ENCODE data around the gene PSTPIP1.

Gene PSTPIP1

DNA sequence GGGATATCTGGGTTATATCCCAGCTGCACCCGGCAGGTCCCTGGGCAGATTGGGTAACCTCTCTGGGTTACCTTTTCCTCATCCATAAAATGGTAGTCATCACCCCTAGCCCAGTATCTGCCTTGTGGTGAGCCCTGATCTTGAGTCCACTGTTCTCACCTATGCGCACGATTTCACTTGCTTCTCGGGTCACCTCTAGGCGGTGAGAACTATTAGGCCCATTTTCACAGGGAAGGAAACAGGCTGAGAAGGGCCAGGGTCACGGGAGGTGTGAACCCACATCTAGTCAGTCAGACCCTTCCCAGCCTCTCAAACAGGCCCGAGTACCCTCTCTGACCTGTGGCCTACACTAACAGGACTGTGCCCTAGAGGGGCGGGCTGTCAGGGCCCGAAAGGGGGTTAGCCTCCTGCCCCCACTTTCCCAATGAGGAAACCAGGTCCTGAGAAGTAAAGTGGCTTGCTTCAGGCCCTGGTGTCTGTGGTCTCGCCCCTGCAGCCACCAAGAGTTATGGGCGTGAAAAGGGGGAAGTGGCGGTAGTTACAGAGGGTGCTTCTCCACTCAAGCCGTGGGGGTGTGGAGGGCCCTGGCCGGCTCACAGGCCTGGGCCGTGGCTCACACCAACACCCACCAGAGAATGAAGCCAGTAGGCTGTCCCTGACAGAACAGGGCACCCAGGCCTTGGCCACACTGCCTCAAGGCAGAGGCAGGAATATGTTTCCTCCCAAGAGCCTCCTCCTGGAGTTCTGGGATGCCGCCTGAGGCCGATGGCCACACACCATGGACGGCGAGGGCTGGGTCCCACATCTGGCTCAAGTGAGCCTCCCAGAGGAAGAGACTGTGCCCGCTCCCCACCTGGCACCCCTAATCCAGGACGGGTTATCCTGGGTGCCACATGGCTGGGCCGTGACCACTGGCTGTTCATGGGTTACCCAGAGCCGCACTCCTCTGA is 19.5 kb downstream of the PSTPIP1 start (continued):
- TF ChIP-seq ZNF70 (CRISPR knock-in tag; IDR thresholded peaks at IDR 0.05) (no peak), ZC3H10 (CRISPR knock-in tag; IDR thresholded peaks at IDR 0.05) (no peak)

- TF ChIP-seq TCF4 (CRISPR knock-in tag; IDR thresholded peaks at IDR 0.05; ENCODE audit: borderline replicate concordance) (no peak), SNAI2 (CRISPR knock-in tag; IDR thresholded peaks at IDR 0.05) (no peak), ZNF565 (CRISPR knock-in tag; conservative IDR thresholded peaks at IDR 0.05; ENCODE audit: low read depth) (no peak), TOX (CRISPR knock-in tag; IDR thresholded peaks at IDR 0.05; ENCODE audit: borderline replicate concordance) (no peak), GLIS3 (CRISPR knock-in tag; IDR thresholded peaks at IDR 0.05) (no peak), ESRRG (CRISPR knock-in tag; IDR thresholded peaks at IDR 0.05) (no peak)
- TF ChIP-seq, protein P1, sequence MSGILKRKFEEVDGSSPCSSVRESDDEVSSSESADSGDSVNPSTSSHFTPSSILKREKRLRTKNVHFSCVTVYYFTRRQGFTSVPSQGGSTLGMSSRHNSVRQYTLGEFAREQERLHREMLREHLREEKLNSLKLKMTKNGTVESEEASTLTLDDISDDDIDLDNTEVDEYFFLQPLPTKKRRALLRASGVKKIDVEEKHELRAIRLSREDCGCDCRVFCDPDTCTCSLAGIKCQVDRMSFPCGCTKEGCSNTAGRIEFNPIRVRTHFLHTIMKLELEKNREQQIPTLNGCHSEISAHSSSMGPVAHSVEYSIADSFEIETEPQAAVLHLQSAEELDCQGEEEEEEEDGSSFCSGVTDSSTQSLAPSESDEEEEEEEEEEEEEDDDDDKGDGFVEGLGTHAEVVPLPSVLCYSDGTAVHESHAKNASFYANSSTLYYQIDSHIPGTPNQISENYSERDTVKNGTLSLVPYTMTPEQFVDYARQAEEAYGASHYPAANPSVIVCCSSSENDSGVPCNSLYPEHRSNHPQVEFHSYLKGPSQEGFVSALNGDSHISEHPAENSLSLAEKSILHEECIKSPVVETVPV (CRISPR knock-in tag; IDR thresholded peaks at IDR 0.05) = no peak
- ATAC-seq = no peak
Measured at GRCh38 chr15:77015646-77016320, 20.9 kb downstream of the PSTPIP1 start.

GRCh38 chr15:77016321-77016695 is 21.4 kb downstream of the PSTPIP1 start:
- ATAC-seq = no peak
- TF ChIP-seq TCF4 (CRISPR knock-in tag; IDR thresholded peaks at IDR 0.05; ENCODE audit: borderline replicate concordance) (no peak), ZC3H10 (CRISPR knock-in tag; IDR thresholded peaks at IDR 0.05) (no peak), CREB5 (CRISPR knock-in tag; IDR thresholded peaks at IDR 0.05; ENCODE audit: low read depth) (no peak), PPARA (CRISPR knock-in tag; IDR thresholded peaks at IDR 0.05; ENCODE audit: borderline replicate concordance) (no peak), CSDC2 (CRISPR knock-in tag; IDR thresholded peaks at IDR 0.05) (no peak)

DNA sequence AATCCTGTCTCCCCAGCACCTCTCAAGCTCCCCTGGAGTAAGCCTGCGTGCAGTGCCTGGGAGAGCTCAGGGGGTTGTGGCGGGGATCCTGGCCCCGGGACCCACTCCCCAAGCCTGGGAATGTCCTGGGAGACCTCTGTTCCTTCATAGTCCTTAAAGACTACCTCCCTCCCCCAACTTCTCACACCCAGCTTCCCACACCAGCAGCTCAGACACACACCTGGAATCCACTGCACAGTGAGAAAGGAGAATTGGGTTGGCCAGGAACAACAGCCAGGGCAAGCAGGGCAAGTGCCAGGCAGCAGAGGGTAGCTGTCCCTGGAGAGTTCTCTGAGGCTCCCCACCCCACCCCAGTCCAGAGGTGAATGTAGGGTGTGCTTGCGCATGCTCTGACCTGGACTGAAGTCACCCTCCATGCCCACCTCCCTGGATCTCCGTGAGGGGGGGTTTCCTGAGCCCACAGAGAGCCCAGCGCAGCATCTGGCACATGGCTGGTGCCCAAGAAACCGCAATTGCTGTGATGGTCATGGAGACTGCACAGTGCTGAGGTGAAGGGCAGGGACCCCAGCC is 22.2 kb downstream of the PSTPIP1 start:
- TF ChIP-seq GLIS3 (CRISPR knock-in tag; IDR thresholded peaks at IDR 0.05) (no peak), ZC3H10 (CRISPR knock-in tag; IDR thresholded peaks at IDR 0.05) (no peak), PPARA (CRISPR knock-in tag; IDR thresholded peaks at IDR 0.05; ENCODE audit: borderline replicate concordance) (no peak), BACH2 (CRISPR knock-in tag; IDR thresholded peaks at IDR 0.05; ENCODE audit: borderline replicate concordance) (no peak), TCF4 (CRISPR knock-in tag; IDR thresholded peaks at IDR 0.05; ENCODE audit: borderline replicate concordance) (no peak), RARB (CRISPR knock-in tag; IDR thresholded peaks at IDR 0.05) (no peak), ZFP30 (CRISPR knock-in tag; IDR thresholded peaks at IDR 0.05) (no peak), TOX (CRISPR knock-in tag; IDR thresholded peaks at IDR 0.05; ENCODE audit: borderline replicate concordance) (no peak), ZNF70 (CRISPR knock-in tag; IDR thresholded peaks at IDR 0.05) (no peak), OSR1 (CRISPR knock-in tag; IDR thresholded peaks at IDR 0.05) (no peak), ZNF565 (CRISPR knock-in tag; conservative IDR thresholded peaks at IDR 0.05; ENCODE audit: low read depth) (no peak), ZNF8 (CRISPR knock-in tag; IDR thresholded peaks at IDR 0.05) (no peak), SNAI2 (CRISPR knock-in tag; IDR thresholded peaks at IDR 0.05) (no peak)
- TF ChIP-seq, protein P2, sequence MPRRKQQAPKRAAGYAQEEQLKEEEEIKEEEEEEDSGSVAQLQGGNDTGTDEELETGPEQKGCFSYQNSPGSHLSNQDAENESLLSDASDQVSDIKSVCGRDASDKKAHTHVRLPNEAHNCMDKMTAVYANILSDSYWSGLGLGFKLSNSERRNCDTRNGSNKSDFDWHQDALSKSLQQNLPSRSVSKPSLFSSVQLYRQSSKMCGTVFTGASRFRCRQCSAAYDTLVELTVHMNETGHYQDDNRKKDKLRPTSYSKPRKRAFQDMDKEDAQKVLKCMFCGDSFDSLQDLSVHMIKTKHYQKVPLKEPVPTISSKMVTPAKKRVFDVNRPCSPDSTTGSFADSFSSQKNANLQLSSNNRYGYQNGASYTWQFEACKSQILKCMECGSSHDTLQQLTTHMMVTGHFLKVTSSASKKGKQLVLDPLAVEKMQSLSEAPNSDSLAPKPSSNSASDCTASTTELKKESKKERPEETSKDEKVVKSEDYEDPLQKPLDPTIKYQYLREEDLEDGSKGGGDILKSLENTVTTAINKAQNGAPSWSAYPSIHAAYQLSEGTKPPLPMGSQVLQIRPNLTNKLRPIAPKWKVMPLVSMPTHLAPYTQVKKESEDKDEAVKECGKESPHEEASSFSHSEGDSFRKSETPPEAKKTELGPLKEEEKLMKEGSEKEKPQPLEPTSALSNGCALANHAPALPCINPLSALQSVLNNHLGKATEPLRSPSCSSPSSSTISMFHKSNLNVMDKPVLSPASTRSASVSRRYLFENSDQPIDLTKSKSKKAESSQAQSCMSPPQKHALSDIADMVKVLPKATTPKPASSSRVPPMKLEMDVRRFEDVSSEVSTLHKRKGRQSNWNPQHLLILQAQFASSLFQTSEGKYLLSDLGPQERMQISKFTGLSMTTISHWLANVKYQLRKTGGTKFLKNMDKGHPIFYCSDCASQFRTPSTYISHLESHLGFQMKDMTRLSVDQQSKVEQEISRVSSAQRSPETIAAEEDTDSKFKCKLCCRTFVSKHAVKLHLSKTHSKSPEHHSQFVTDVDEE (CRISPR knock-in tag; IDR thresholded peaks at IDR 0.05) = no peak
- no peak for ATAC-seq

All from SK-N-SH treated with all-trans-retinoic acid at 6 μM for 48 hours (cell line).